Right ventricle myocardium superior (tissue), 1 donor: ENCODE results near the gene FSD2. TPM values are rescaled to one million over a fixed set of nuclear protein-coding genes. Genes with fewer than 3 reads are reported as not detected.
A peak's percentile ranks its signal among the peaks of the same experiment; 100 is the strongest.
"Not testable (repeated sequence)": the region's sequence is repeated elsewhere in the genome, so short reads cannot be mapped to it uniquely, and the experiment has no call there.

ENCODE experiments used
- ATAC-seq: fragments of 200-7000 bp; cut with Tn5 transposase; one replicate; pipeline ENCODE4 v1.9.1; 2020; ENCODE audit warnings: mild to moderate bottlenecking; ENCODE audit not compliant: poor library complexity
- DNase-seq: peaks from one replicate; pipeline ENCODE4 v3.0.0-alpha.2; 2020
- intact Hi-C: fragments of 100-400 bp; cut with DNase I; formaldehyde crosslinking; loops from one replicate; pipeline ENCODE4 v1.11.2; 2022
- total RNA-seq: library from RNA; stranded (reverse); fragmentation: NEBNext Ultra II Directional; extraction: Animal tissue kit (Norgen Biotek cat#: 25700); gene quantifications from one replicate; pipeline ENCODE4 v1.2.1, GENCODE V29; 2021
- donor health status: DM: no; HTN: yes; CAD: no; lungs with severe emphysema.

Gene FSD2
- total RNA-seq, 1 donor from 2014 or later = 146 TPM

GRCh38 chr15:82832601-82833361, 26.9 kb upstream of the FSD2 start:
- intact Hi-C loops = no loop called here
- ATAC-seq = peak; percentile 37
- no peak for DNase-seq

GRCh38 chr15:82831894-82832600, 26.2 kb upstream of the FSD2 start:
- DNase-seq (no peak), ATAC-seq (no peak)
- intact Hi-C loops = no loop called here

- ATAC-seq = no peak
- intact Hi-C loops = no loop called here
- no peak for DNase-seq
Measured at GRCh38 chr15:82830427-82831173, 24.7 kb upstream of the FSD2 start.

GRCh38 chr15:82829234-82829633, 23.4 kb upstream of the FSD2 start:
- ATAC-seq (no peak), DNase-seq (no peak)
- intact Hi-C loops = no loop called here

- intact Hi-C loops = no loop called here
- DNase-seq (no peak), ATAC-seq (no peak)
Measured at GRCh38 chr15:82828075-82828474, 22.2 kb upstream of the FSD2 start.

- intact Hi-C loops = no loop called here
- DNase-seq = no peak
- ATAC-seq = no peak
Measured at GRCh38 chr15:82823049-82823448, 17.2 kb upstream of the FSD2 start.

GRCh38 chr15:82821851-82822250, 16.0 kb upstream of the FSD2 start:
- DNase-seq, intact Hi-C loops, ATAC-seq: not testable (repeated sequence)

GRCh38 chr15:82821396-82821795, 15.5 kb upstream of the FSD2 start:
- ATAC-seq, DNase-seq, intact Hi-C loops: not testable (repeated sequence)

GRCh38 chr15:82820128-82820527, 14.3 kb upstream of the FSD2 start:
- DNase-seq (no peak), ATAC-seq (no peak)
- intact Hi-C loops = no loop called here

- no peak for ATAC-seq
- DNase-seq = no peak
- intact Hi-C loops = no loop called here
Measured at GRCh38 chr15:82812994-82813393, 7.1 kb upstream of the FSD2 start.

GRCh38 chr15:82810890-82811426, 5.1 kb upstream of the FSD2 start:
- no peak for ATAC-seq
- intact Hi-C loops = no loop called here
- DNase-seq = no peak

- intact Hi-C loops = no loop called here
- ATAC-seq = peak; percentile 6
- DNase-seq = peak; percentile 56
Measured at GRCh38 chr15:82810061-82810889, 4.4 kb upstream of the FSD2 start.

GRCh38 chr15:82809308-82810060, 3.6 kb upstream of the FSD2 start, which contains the start of gene WHAMM:
Gene WHAMM (plus strand): TSS chr15:82809628. CDS start chr15:82809727, 99 bp downstream.
- intact Hi-C loops = no loop called here
- ATAC-seq = peak; percentile 92
- peak; percentile 99 for DNase-seq

- ATAC-seq = no peak
- intact Hi-C loops = no loop called here
Measured at GRCh38 chr15:82808634-82809041, 2.8 kb upstream of the FSD2 start.

GRCh38 chr15:82807920-82808633, 2.2 kb upstream of the FSD2 start:
- no peak for DNase-seq
- intact Hi-C loops = no loop called here
- no peak for ATAC-seq

More at GRCh38 chr15:82808634-82809041, 2.8 kb upstream of the FSD2 start:
- no peak for DNase-seq

- intact Hi-C loops = no loop called here
- DNase-seq (no peak), ATAC-seq (peak; percentile 42)
Measured at GRCh38 chr15:82804575-82804949, 1.3 kb downstream of the FSD2 start.
